HepG2 (cell line): ENCODE data around the gene PCARE. TPM values are rescaled to one million over a fixed set of nuclear protein-coding genes. Genes with fewer than 3 reads are reported as not detected.

Source experiments
- ATAC-seq: fragments of 200-7000 bp; cut with Tn5 transposase; 3 replicates; pipeline ENCODE4 v1.9.1; 2020; ENCODE audit warnings: mild to moderate bottlenecking, moderate library complexity
- BruUV-seq: library from RNA; stranded (reverse); fragments of 400-500 nt; replicated peaks from 2 replicates; lab custom pipeline; 2021; lab: Mats Ljungman, UMichigan
- CTCF ChIA-PET: fragments of 300-600 bp; formaldehyde crosslinking; extraction: SDS; loops from one replicate; lab custom pipeline; 2021; ENCODE audit warnings: low total read pairs, inconsistent platforms, low intra/inter-chr PET ratio; lab: Yijun Ruan, JAX
- POLR2A ChIA-PET: fragments of 350-600 bp; sonication (Branson Sonifier 250); formaldehyde crosslinking; loops from one replicate; lab custom pipeline; 2020; ENCODE audit warnings: antibody characterized with exemption, inconsistent platforms; lab: Yijun Ruan, JAX
- DNase-seq: peaks from one replicate; pipeline ENCODE4 v3.0.0-alpha.2; 2015; ENCODE audit warnings: low spot score
- FAIRE-seq: peaks from 3 replicates; lab custom pipeline; 2011; peaks lifted over from hg19 to GRCh38; lab: Jason Lieb, UNC
- H2AFZ ChIP-seq: one replicate; pipeline ENCODE4 v1.6.1; 2011; ENCODE audit warnings: low read length, inconsistent platforms
- H3K27ac ChIP-seq: fragments of 300-600 bp; 3 replicates; pipeline ENCODE4 v1.8.0; 2011; ENCODE audit warnings: mixed run types, mild to moderate bottlenecking, mixed read lengths, low read length, inconsistent platforms; ENCODE audit not compliant: insufficient read depth; ENCODE audit errors: extremely low read length
- H3K27me3 ChIP-seq, 2 experiments: fragments of 200-600 bp in 1 of 2; 2 replicates in 1 of 2; 3 replicates in 1 of 2; pipeline versions ENCODE4 v1.6.0 to v1.8.0; 2011; ENCODE audit warnings: low read length in 2 of 2, mild to moderate bottlenecking in 2 of 2, moderate library complexity in 2 of 2, inconsistent platforms in 1 of 2; ENCODE audit not compliant: insufficient read depth in 2 of 2, control insufficient read depth in 1 of 2
- H3K36me3 ChIP-seq, 2 experiments: fragments of 200-600 bp in 1 of 2; replicated peaks in 1 of 2; 2 replicates in 1 of 2; 3 replicates in 1 of 2; pipeline versions ENCODE4 v1.5.1 to v1.8.0; 2011; ENCODE audit warnings: low read length in 2 of 2, inconsistent platforms in 1 of 2; ENCODE audit not compliant: insufficient read depth in 2 of 2, control insufficient read depth in 1 of 2
- H3K4me1 ChIP-seq: 2 replicates; pipeline ENCODE4 v1.5.1; 2012; ENCODE audit warnings: low read length, inconsistent platforms; ENCODE audit not compliant: insufficient read depth
- H3K4me2 ChIP-seq: 2 replicates; pipeline ENCODE4 v1.6.0; 2011; ENCODE audit warnings: low read depth, low read length, inconsistent platforms
- H3K4me3 ChIP-seq, 3 experiments: fragments of 200-600 bp in 1 of 3; sonication (generic), shearing (Covaris generic) in 1 of 3; replicated peaks in 1 of 3; 2 replicates each; pipeline ENCODE4 v1.5.1; 2011 to 2016; ENCODE audit warnings: low read length in 3 of 3, inconsistent platforms in 2 of 3, low read depth in 2 of 3, mild to moderate bottlenecking in 2 of 3, control low read depth in 1 of 3, mixed read lengths in 1 of 3; ENCODE audit not compliant: insufficient read depth in 1 of 3
- H3K79me2 ChIP-seq: one replicate; pipeline ENCODE4 v1.6.1; 2011; ENCODE audit warnings: low read length, inconsistent platforms; ENCODE audit not compliant: insufficient read depth
- H3K9ac ChIP-seq: 2 replicates; pipeline ENCODE4 v1.6.0; 2011; ENCODE audit warnings: mild to moderate bottlenecking, low read depth, low read length, inconsistent platforms; ENCODE audit not compliant: insufficient read depth
- H3K9me3 ChIP-seq: 2 replicates; pipeline ENCODE4 v1.5.1; 2012; ENCODE audit warnings: mild to moderate bottlenecking, low read length
- H4K20me1 ChIP-seq: 2 replicates; pipeline ENCODE4 v1.6.0; 2011; ENCODE audit warnings: inconsistent platforms, mild to moderate bottlenecking, low read length, moderate library complexity; ENCODE audit not compliant: insufficient read depth
- ARHGAP35 ChIP-seq: sonication (generic); formaldehyde crosslinking; IDR thresholded peaks from 2 replicates; pipeline ENCODE4 v1.9.0; 2022; ENCODE audit warnings: mild to moderate bottlenecking, inconsistent platforms, moderate library complexity, missing genetic modification reagents, borderline replicate concordance
- DR1 ChIP-seq: sonication (generic); formaldehyde crosslinking; IDR thresholded peaks from 2 replicates; pipeline ENCODE4 v1.8.0; 2021; ENCODE audit warnings: mild to moderate bottlenecking, missing genetic modification reagents, inconsistent platforms
- ELF3 ChIP-seq: IDR thresholded peaks from 2 replicates; pipeline ENCODE4 v1.6.1; 2016; ENCODE audit warnings: missing genetic modification reagents, missing compliant biosample characterization
- FOXP4 ChIP-seq: sonication (generic); formaldehyde crosslinking; IDR thresholded peaks from 2 replicates; pipeline ENCODE4 v1.4.0; 2020; ENCODE audit warnings: missing genetic modification reagents
- GATAD2A ChIP-seq: IDR thresholded peaks from 2 replicates; pipeline ENCODE4 v1.6.1; 2016
- HMG20A ChIP-seq: IDR thresholded peaks from 2 replicates; pipeline ENCODE4 v1.6.1; 2016; ENCODE audit warnings: borderline replicate concordance
- NFE2L2 ChIP-seq: fragments of 150-350 bp; IDR thresholded peaks from 2 replicates; pipeline ENCODE4 v1.6.1; 2014; ENCODE audit warnings: low read length
- PRDM10 ChIP-seq: sonication (generic); formaldehyde crosslinking; IDR thresholded peaks from 2 replicates; pipeline ENCODE4 v1.4.0; 2020; ENCODE audit warnings: low read depth, missing genetic modification reagents
- SAP130 ChIP-seq: IDR thresholded peaks from 2 replicates; pipeline ENCODE4 v1.6.1; 2016; ENCODE audit warnings: low read depth
- ZKSCAN1 ChIP-seq: fragments of 150-350 bp; IDR thresholded peaks from 2 replicates; pipeline ENCODE4 v1.6.1; 2014; ENCODE audit warnings: low read length
- ZNF329 ChIP-seq: sonication (generic); formaldehyde crosslinking; IDR thresholded peaks from 2 replicates; pipeline ENCODE4 v1.9.0; 2021; ENCODE audit warnings: low read depth, mild to moderate bottlenecking, missing genetic modification reagents
- ZNF414 ChIP-seq: sonication (generic); formaldehyde crosslinking; IDR thresholded peaks from 2 replicates; pipeline ENCODE4 v1.5.0; 2020; ENCODE audit warnings: missing genetic modification reagents
- ZNF512B ChIP-seq: sonication (generic); formaldehyde crosslinking; IDR thresholded peaks from 2 replicates; pipeline ENCODE4 v1.5.1; 2020; ENCODE audit warnings: missing genetic modification reagents, mild to moderate bottlenecking, borderline replicate concordance
- ZNF552 ChIP-seq: sonication (generic); formaldehyde crosslinking; IDR thresholded peaks from 2 replicates; pipeline ENCODE4 v1.9.0; 2022; ENCODE audit warnings: missing genetic modification reagents, mild to moderate bottlenecking, borderline replicate concordance
- ZNF883 ChIP-seq: sonication (generic); formaldehyde crosslinking; IDR thresholded peaks from 2 replicates; pipeline ENCODE4 v1.5.1; 2020; ENCODE audit warnings: mild to moderate bottlenecking, missing genetic modification reagents; ENCODE audit errors: not compliant biosample characterization
- WGBS: methylation state at CpG from one replicate; pipeline ENCODE4 v1.1.6; 2017; ENCODE audit warnings: low lambda C conversion rate; 5-methylcytosine and 5-hydroxymethylcytosine counted together
- in situ Hi-C: cut with HindIII; loops from 2 replicates; pipeline ENCODE4 v1.10.0; 2017; ENCODE audit warnings: low pct_unique_long_range_greater_than_20kb; ENCODE audit not compliant: extremely low pct_ligation_motif_present
- intact Hi-C: fragments of 100-400 bp; cut with micrococcal nuclease; formaldehyde crosslinking; loops from one replicate; pipeline ENCODE4 v1.10.0; 2022; ENCODE audit not compliant: unreplicated experiment
- polyA plus RNA-seq, 8 experiments: library from polyadenylated mRNA; depleted of rRNA in 3 of 8; stranded (reverse) in 7 of 8; unstranded in 1 of 8; fragments of >200 nt; fragmentation: Illumina TruSeq in 4 of 8; extraction: Trizol in 4 of 8; gene quantifications; 2 replicates each; pipeline versions ENCODE4 v1.2.1 to v1.2.3, GENCODE V29; 2011 to 2016; ENCODE audit warnings: low read depth in 4 of 8, missing spikeins in 1 of 8, mixed read lengths in 1 of 8; ENCODE audit not compliant: insufficient read depth in 1 of 8
- total RNA-seq, 5 experiments: library from RNA; depleted of rRNA; stranded (reverse); fragments of >200 nt; fragmentation: Illumina TruSeq; extraction: Trizol; gene quantifications; 2 replicates each; pipeline ENCODE4 v1.2.3, GENCODE V29; 2016; ENCODE audit warnings: low read depth in 1 of 5

PCARE gene
- total and polyA plus RNA-seq, 2 of the 13 experiments (the other 11 are each of a cell fraction or from before 2014, with no cell fraction given) = not detected

GRCh38 chr2:29110916-29111535, 36.7 kb upstream of the PCARE start:
- no peak overlapping the region for H3K27ac ChIP-seq
- peaks cover 0 to 3% of the 10 kb centered on the region in 2 experiments; a peak in 1 of 5 replicates for H3K27me3 ChIP-seq
- POLR2A ChIA-PET = no interaction called here
- H3K4me1 ChIP-seq = peaks cover 30% of the 10 kb centered on the region
- H3K36me3 ChIP-seq = no peaks in the 10 kb centered on the region
- no peak overlapping the region for H2AFZ ChIP-seq
- in situ Hi-C loops = no loop called here
- no peak overlapping the region for H3K4me3 ChIP-seq
- no peak for ATAC-seq
- H3K79me2 ChIP-seq = no peaks in the 10 kb centered on the region
- no peak for FAIRE-seq
- DNase-seq = no peak
- CTCF ChIA-PET = no interaction called here
- H4K20me1 ChIP-seq = no peaks in the 10 kb centered on the region
- BruUV-seq = no TSS peak
- intact Hi-C loops = no loop called here
- H3K9me3 ChIP-seq = no peaks in the 10 kb centered on the region
- WGBS = 18% methylated on average over 2 of the region's 4 CpGs
- no peak overlapping the region for H3K9ac ChIP-seq
- H3K4me2 ChIP-seq = no peak overlapping the region
- TF ChIP-seq SAP130 (CRISPR knock-in tag) = 0 out of 2 replicates have a peak, but pooled peaks have one; percentile 13
- TF ChIP-seq ZKSCAN1 = no peak
- TF ChIP-seq GATAD2A (CRISPR knock-in tag) = peak; percentile 24; the same call in 1 of the 2 replicates
- 0 out of 2 replicates have a peak, but pooled peaks have one; percentile 12 for TF ChIP-seq HMG20A (CRISPR knock-in tag)
- TF ChIP-seq PRDM10 = no peak
- 0 out of 2 replicates have a peak, but pooled peaks have one; percentile 21 for TF ChIP-seq NFE2L2
- TF ChIP-seq ZNF883 = no peak
- TF ChIP-seq ZNF512B (CRISPR knock-in tag) = no peak
- no peak for TF ChIP-seq ZNF329 (CRISPR knock-in tag)
- TF ChIP-seq ZNF552 (CRISPR knock-in tag) = no peak
- TF ChIP-seq ELF3 (CRISPR knock-in tag) = 0 out of 2 replicates have a peak, but pooled peaks have one; percentile 17
- TF ChIP-seq ZNF414 = no peak
- no peak for TF ChIP-seq ARHGAP35 (CRISPR knock-in tag)
- TF ChIP-seq FOXP4 = no peak
- no peak for TF ChIP-seq DR1 (CRISPR knock-in tag)
